Measurements from ENCODE around the gene OSMR. TPM values are rescaled to one million over a fixed set of nuclear protein-coding genes. Genes with fewer than 3 reads are reported as not detected.

The OSMR gene
- total and polyA plus RNA-seq, 2 donors, result 24.7 to 62.4 TPM

Other genes with a start within 250 kb of the OSMR start
- 122 TPM for gene RICTOR, start 228.4 kb downstream of the OSMR start, total RNA-seq
- 6.3 TPM for gene RICTOR, start 228.4 kb downstream of the OSMR start, polyA plus RNA-seq

All from urinary bladder (tissue), 2 donors.